Chondrocyte (in vitro differentiated cells): Measurements from ENCODE around the gene ENTPD5. TPM values are rescaled to one million over a fixed set of nuclear protein-coding genes. Genes with fewer than 3 reads are reported as not detected.

ENCODE experiments used
- DNase-seq: peaks from one replicate; pipeline ENCODE4 v3.0.0; 2021; ENCODE audit warnings: mixed read lengths, low spot score
- H3K27ac Mint-ChIP-seq: one replicate; pipeline ENCODE4 v1.8.0; 2021; ENCODE audit warnings: mild to moderate bottlenecking, moderate library complexity, mixed read lengths; ENCODE audit not compliant: unreplicated experiment
- H3K27me3 Mint-ChIP-seq: 2 replicates; pipeline ENCODE4 v1.8.0; 2021; ENCODE audit warnings: low read depth, mixed read lengths
- H3K36me3 Mint-ChIP-seq: 2 replicates; pipeline ENCODE4 v1.8.0; 2021; ENCODE audit warnings: low read depth, mixed read lengths
- H3K4me1 Mint-ChIP-seq: 2 replicates; pipeline ENCODE4 v1.8.0; 2021; ENCODE audit warnings: low read depth, mild to moderate bottlenecking, mixed read lengths
- H3K4me3 Mint-ChIP-seq: one replicate; pipeline ENCODE4 v1.8.0; 2021; ENCODE audit warnings: mild to moderate bottlenecking, moderate library complexity, mixed read lengths; ENCODE audit not compliant: unreplicated experiment
- H3K9me3 Mint-ChIP-seq: 2 replicates; pipeline ENCODE4 v1.8.0; 2021; ENCODE audit warnings: low read depth, mixed read lengths
- long read RNA-seq: library from polyadenylated mRNA; stranded (forward); transcript quantifications from one replicate; pipeline ENCODE4 v2.0.0, GENCODE V29; 2021
- total RNA-seq: library from RNA; stranded (reverse); gene quantifications from 3 replicates; pipeline ENCODE4 v1.2.1, GENCODE V29; 2021
- TF ChIP-seq, protein P1 (sequence below): fragments of 200-600 bp; sonication (generic); IDR thresholded peaks from 2 replicates; pipeline ENCODE4 v1.5.0; 2021; ENCODE audit warnings: antibody characterized with exemption, mild to moderate bottlenecking, moderate library complexity

ENTPD5 gene, protein sequence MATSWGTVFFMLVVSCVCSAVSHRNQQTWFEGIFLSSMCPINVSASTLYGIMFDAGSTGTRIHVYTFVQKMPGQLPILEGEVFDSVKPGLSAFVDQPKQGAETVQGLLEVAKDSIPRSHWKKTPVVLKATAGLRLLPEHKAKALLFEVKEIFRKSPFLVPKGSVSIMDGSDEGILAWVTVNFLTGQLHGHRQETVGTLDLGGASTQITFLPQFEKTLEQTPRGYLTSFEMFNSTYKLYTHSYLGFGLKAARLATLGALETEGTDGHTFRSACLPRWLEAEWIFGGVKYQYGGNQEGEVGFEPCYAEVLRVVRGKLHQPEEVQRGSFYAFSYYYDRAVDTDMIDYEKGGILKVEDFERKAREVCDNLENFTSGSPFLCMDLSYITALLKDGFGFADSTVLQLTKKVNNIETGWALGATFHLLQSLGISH
- 18.0 to 21.0 TPM (median 19.3 TPM) in 3 replicates for total RNA-seq
- long read RNA-seq, full-length matches to known transcripts: 2 of 17 reads
- long read RNA-seq, partial matches to known transcripts: 3 of 17 reads
- long read RNA-seq, other reads (novel, unspliced or antisense): 12 of 17 reads

DNA sequence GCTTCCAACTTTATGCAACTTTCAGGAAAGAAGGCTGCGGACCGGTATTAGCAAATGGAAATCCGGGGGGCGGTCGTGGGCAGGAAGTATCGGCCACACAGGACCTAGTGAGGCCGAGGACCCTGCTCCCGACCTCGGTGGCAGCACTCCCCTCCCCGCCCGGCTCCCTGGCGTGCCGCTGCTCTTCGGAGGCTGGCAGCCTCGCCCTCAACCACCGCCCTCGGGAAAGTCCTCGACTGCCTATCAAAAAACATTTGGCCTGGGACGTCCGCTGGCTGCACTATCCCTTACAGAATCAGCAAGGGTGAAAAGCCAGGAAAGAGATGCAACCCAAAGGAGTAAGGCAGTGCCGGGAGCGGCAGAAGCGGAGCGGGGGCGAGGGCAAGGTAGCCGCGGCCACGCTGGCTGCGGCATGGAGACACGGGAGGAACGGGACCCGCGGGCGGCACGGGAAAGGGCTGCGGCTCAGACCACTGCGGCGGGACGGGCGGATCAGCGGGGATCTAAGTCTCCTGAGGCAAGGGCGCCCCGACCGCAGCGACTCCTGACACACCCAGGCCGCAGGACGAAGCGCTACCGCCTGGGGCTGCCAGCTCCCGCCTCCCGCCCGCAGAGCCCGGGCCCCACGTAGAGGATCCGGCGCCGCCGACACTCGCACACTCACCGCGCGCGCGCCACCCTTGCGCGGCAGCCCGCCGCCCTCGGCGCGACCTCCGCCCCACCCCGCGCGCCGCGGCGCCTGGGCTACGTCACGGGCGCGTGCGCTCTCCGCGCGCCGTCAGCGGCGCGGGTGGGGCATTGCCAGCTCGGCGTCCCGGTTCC is at the start of gene ENTPD5, which contains the start of gene BBOF1:
Gene ENTPD5, minus strand, starts transcription at position 703 of the 822 bp plus-strand sequence. CDS start 31,186 bp downstream, outside the sequence.
Gene BBOF1, plus strand, starts transcription at position 764 of the 822 bp plus-strand sequence. CDS start 130 bp downstream, outside the sequence.
- TF ChIP-seq, protein P1, sequence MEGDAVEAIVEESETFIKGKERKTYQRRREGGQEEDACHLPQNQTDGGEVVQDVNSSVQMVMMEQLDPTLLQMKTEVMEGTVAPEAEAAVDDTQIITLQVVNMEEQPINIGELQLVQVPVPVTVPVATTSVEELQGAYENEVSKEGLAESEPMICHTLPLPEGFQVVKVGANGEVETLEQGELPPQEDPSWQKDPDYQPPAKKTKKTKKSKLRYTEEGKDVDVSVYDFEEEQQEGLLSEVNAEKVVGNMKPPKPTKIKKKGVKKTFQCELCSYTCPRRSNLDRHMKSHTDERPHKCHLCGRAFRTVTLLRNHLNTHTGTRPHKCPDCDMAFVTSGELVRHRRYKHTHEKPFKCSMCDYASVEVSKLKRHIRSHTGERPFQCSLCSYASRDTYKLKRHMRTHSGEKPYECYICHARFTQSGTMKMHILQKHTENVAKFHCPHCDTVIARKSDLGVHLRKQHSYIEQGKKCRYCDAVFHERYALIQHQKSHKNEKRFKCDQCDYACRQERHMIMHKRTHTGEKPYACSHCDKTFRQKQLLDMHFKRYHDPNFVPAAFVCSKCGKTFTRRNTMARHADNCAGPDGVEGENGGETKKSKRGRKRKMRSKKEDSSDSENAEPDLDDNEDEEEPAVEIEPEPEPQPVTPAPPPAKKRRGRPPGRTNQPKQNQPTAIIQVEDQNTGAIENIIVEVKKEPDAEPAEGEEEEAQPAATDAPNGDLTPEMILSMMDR: peak; percentile 17
- Mint-ChIP-seq H3K27me3 (no peaks in the 10 kb centered on the region), H3K36me3 (peaks cover 3% of the 10 kb centered on the region), H3K27ac (peak within 1 kb of the TSS; percentile 99), H3K4me3 (peak within 1 kb of the TSS; percentile 84), H3K4me1 (peaks cover 17% of the 10 kb centered on the region), H3K9me3 (no peaks in the 10 kb centered on the region)
- DNase-seq: peak; percentile 95

DNA sequence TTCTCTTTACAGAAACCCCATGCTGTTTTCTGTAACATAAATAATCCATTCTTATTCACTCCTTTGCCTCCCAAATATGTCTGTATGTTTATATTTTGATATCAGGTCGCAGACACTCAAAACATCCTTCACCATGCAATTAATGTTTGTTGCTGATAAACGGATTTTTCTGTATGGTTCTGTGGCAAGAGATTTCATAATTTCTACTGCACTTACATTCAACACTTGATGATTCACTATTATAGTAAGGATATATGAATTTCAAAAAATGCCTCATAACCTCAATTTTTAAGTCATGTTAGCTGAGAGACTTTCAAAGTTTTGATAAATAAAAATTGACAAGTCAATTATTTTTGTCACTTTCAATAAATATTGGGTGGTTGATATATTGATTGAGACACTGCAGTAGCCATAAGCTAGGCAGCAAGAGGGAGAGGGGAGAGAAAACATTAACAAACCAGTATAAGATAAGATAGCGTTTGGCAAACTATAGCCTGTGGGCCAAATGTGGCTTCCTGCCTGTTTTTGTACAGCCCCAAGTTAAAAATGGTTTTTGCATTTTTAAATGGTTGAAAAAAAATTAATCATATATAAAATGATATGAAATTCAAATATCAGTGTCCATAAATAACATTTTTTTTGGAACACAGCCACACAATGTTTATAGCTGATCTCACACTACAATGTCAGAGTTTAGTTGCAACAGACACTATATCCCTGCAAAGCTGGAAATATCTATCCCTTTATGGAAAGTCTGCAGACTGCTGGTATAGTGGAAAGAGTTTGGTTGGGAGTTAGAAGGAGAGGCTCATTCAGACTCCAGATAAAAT is 46.9 kb upstream of the ENTPD5 start:
- H3K4me1 Mint-ChIP-seq: peaks cover 8% of the 10 kb centered on the region
- TF ChIP-seq, protein P1: no peak
- no peaks in the 10 kb centered on the region for H3K27me3 Mint-ChIP-seq
- no peak for DNase-seq
- H3K4me3 Mint-ChIP-seq: no peak overlapping the region
- H3K27ac Mint-ChIP-seq: no peak overlapping the region
- no peaks in the 10 kb centered on the region for H3K9me3 Mint-ChIP-seq
- H3K36me3 Mint-ChIP-seq: peaks cover 8% of the 10 kb centered on the region

DNA sequence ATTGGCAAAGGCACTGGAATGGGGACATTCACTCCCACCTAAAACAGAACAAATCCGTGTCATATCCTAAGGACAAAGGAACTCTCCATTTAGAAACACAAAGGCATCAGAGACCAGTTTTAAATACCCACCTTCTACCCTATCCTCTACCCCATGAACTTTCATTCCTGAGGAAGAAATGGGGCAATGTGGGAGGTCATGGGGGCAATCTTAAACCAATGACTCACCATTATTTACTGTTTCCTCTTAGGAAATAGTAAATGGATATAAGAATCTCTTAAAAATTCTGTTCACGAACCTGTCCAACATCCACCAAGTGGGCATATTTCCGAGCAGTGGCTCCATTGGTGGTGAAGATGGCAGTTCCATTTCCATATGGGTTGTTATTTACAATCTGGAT is 45.8 kb upstream of the ENTPD5 start:
- H3K4me3 Mint-ChIP-seq: no peak overlapping the region
- TF ChIP-seq, protein P1: no peak
- no peak for DNase-seq
- H3K27me3 Mint-ChIP-seq: no peaks in the 10 kb centered on the region
- peaks cover 12% of the 10 kb centered on the region for H3K36me3 Mint-ChIP-seq
- H3K4me1 Mint-ChIP-seq: peaks cover 8% of the 10 kb centered on the region
- no peaks in the 10 kb centered on the region for H3K9me3 Mint-ChIP-seq
- H3K27ac Mint-ChIP-seq: no peak overlapping the region

DNA sequence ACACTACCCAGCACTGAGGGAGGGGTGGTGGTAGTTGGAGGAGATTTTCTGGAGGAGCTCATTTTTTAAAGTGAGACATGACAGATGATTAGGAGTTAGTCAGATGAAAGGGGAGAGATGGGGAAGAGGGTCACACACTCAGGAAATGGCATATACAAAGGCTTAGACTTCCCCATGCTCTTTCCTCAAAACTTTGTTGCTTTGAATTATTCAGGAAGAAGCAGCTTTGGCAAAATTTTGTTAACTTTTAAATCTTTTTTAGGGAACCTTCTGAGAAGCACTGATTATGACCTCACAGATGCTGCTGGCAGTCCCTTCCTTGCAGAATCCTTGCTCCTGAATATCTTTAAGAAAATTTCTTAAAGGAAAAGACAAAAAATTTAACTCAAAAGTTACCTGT is 45.3 kb upstream of the ENTPD5 start:
- no peaks in the 10 kb centered on the region for H3K27me3 Mint-ChIP-seq
- no peak overlapping the region for H3K27ac Mint-ChIP-seq
- TF ChIP-seq, protein P1: no peak
- peaks cover 12% of the 10 kb centered on the region for H3K36me3 Mint-ChIP-seq
- DNase-seq: no peak
- H3K9me3 Mint-ChIP-seq: no peaks in the 10 kb centered on the region
- peaks cover 8% of the 10 kb centered on the region for H3K4me1 Mint-ChIP-seq
- H3K4me3 Mint-ChIP-seq: no peak overlapping the region
